ENCODE measurements around the gene ZNF468. TPM values are rescaled to one million over a fixed set of nuclear protein-coding genes. Genes with fewer than 3 reads are reported as not detected.
"Not testable (repeated sequence)": the region's sequence is repeated elsewhere in the genome, so short reads cannot be mapped to it uniquely, and the experiment has no call there.

Gene ZNF468
- polyA plus RNA-seq, 3 donors, result 6.2 to 16.1 (median 10.6) TPM

GRCh38 chr19:52840825-52841465, 16.5 kb downstream of the ZNF468 start:
- H3K27me3 Mint-ChIP-seq (ENCODE audit: low read depth in 3 of 3); H3K4me1 ChIP-seq (ENCODE audit: control insufficient read depth in 1 of 2, insufficient read depth in 2 of 2, low read length in 2 of 2); H3K4me3 Mint-ChIP-seq; H3K27ac ChIP-seq (ENCODE audit: low read depth in 1 of 2, low read length in 2 of 2); intact Hi-C loops (cut with micrococcal nuclease); H3K4me1 Mint-ChIP-seq; H3K4me2 ChIP-seq (replicated peaks; ENCODE audit: extremely low read depth, low read length, poor library complexity, severe bottlenecking); DNase-seq; H3K27me3 ChIP-seq (ENCODE audit: control insufficient read depth in 2 of 2, insufficient read depth in 2 of 2, low read length in 2 of 2); H3K79me2 ChIP-seq (ENCODE audit: insufficient read depth, low read length); H3K9ac ChIP-seq (ENCODE audit: insufficient read depth, low read length, poor library complexity, severe bottlenecking); H4K20me1 ChIP-seq (ENCODE audit: insufficient read depth, low read length); H2AFZ ChIP-seq (ENCODE audit: insufficient read depth, low read depth, low read length, poor library complexity, severe bottlenecking): not testable (repeated sequence)
- H3K27ac Mint-ChIP-seq, result peak overlapping the region in 1 of 7 donors; percentile 33
- peak overlapping the region in 1 of 3 experiments; percentile 12 for H3K4me3 ChIP-seq (replicated peaks in 1 of 3; ENCODE audit: low read depth in 2 of 3, low read length in 3 of 3)
- peaks cover 50 to 78% of the 10 kb centered on the region in 2 donors for H3K36me3 ChIP-seq (replicated peaks in 1 of 2; ENCODE audit: control insufficient read depth in 1 of 2, insufficient read depth in 2 of 2, low read length in 2 of 2)
- H3K9me3 ChIP-seq (replicated peaks in 1 of 2; ENCODE audit: control insufficient read depth in 1 of 2, insufficient read depth in 1 of 2, low read length in 2 of 2), result peaks cover 69 to 99% of the 10 kb centered on the region in 2 donors
- 80% methylated on average over 1 of the region's 10 CpGs for WGBS (ENCODE audit: insufficient coverage)
- peaks cover 67 to 96% (median 92%) of the 10 kb centered on the region in 7 donors for H3K9me3 Mint-ChIP-seq
- peaks cover 63 to 70% of the 10 kb centered on the region in 2 donors for H3K36me3 Mint-ChIP-seq

GRCh38 chr19:52834289-52834688, 23.1 kb downstream of the ZNF468 start:
- H3K27ac ChIP-seq (ENCODE audit: low read depth in 1 of 2, low read length in 2 of 2); H3K27me3 Mint-ChIP-seq (ENCODE audit: low read depth in 3 of 3); H3K4me1 ChIP-seq (ENCODE audit: control insufficient read depth in 1 of 2, insufficient read depth in 2 of 2, low read length in 2 of 2); H3K27me3 ChIP-seq (ENCODE audit: control insufficient read depth in 2 of 2, insufficient read depth in 2 of 2, low read length in 2 of 2); H3K4me3 ChIP-seq (replicated peaks in 1 of 3; ENCODE audit: low read depth in 2 of 3, low read length in 3 of 3); DNase-seq; H4K20me1 ChIP-seq (ENCODE audit: insufficient read depth, low read length); intact Hi-C loops (cut with micrococcal nuclease); H3K4me3 Mint-ChIP-seq; H3K79me2 ChIP-seq (ENCODE audit: insufficient read depth, low read length); H3K27ac Mint-ChIP-seq; H3K9ac ChIP-seq (ENCODE audit: insufficient read depth, low read length, poor library complexity, severe bottlenecking); H3K4me2 ChIP-seq (replicated peaks; ENCODE audit: extremely low read depth, low read length, poor library complexity, severe bottlenecking); H2AFZ ChIP-seq (ENCODE audit: insufficient read depth, low read depth, low read length, poor library complexity, severe bottlenecking); H3K4me1 Mint-ChIP-seq: not testable (repeated sequence)
- WGBS (ENCODE audit: insufficient coverage), result no CpG with 5 or more reads among the region's 1 CpG
- peaks cover 82 to 90% of the 10 kb centered on the region in 2 donors for H3K9me3 ChIP-seq (replicated peaks in 1 of 2; ENCODE audit: control insufficient read depth in 1 of 2, insufficient read depth in 1 of 2, low read length in 2 of 2)
- H3K36me3 ChIP-seq (replicated peaks in 1 of 2; ENCODE audit: control insufficient read depth in 1 of 2, insufficient read depth in 2 of 2, low read length in 2 of 2), result peaks cover 0 to 12% of the 10 kb centered on the region in 2 donors
- Mint-ChIP-seq H3K36me3 (peaks cover 6 to 12% of the 10 kb centered on the region in 2 donors), H3K9me3 (peaks cover 57 to 95% (median 86%) of the 10 kb centered on the region in 7 donors)

- H3K27ac ChIP-seq (ENCODE audit: low read depth in 1 of 2, low read length in 2 of 2); H3K4me3 ChIP-seq (replicated peaks in 1 of 3; ENCODE audit: low read depth in 2 of 3, low read length in 3 of 3); H3K27me3 Mint-ChIP-seq (ENCODE audit: low read depth in 3 of 3); H3K4me1 ChIP-seq (ENCODE audit: control insufficient read depth in 1 of 2, insufficient read depth in 2 of 2, low read length in 2 of 2); H3K79me2 ChIP-seq (ENCODE audit: insufficient read depth, low read length); H2AFZ ChIP-seq (ENCODE audit: insufficient read depth, low read depth, low read length, poor library complexity, severe bottlenecking); intact Hi-C loops (cut with micrococcal nuclease); H3K9ac ChIP-seq (ENCODE audit: insufficient read depth, low read length, poor library complexity, severe bottlenecking); H3K36me3 ChIP-seq (replicated peaks in 1 of 2; ENCODE audit: control insufficient read depth in 1 of 2, insufficient read depth in 2 of 2, low read length in 2 of 2); H3K36me3 Mint-ChIP-seq; H4K20me1 ChIP-seq (ENCODE audit: insufficient read depth, low read length); DNase-seq; H3K4me3 Mint-ChIP-seq; H3K27me3 ChIP-seq (ENCODE audit: control insufficient read depth in 2 of 2, insufficient read depth in 2 of 2, low read length in 2 of 2); H3K4me2 ChIP-seq (replicated peaks; ENCODE audit: extremely low read depth, low read length, poor library complexity, severe bottlenecking); H3K4me1 Mint-ChIP-seq; H3K27ac Mint-ChIP-seq: not testable (repeated sequence)
- H3K9me3 Mint-ChIP-seq, result peaks cover 53 to 94% (median 84%) of the 10 kb centered on the region in 7 donors
- WGBS (ENCODE audit: insufficient coverage), result 50% methylated on average over 2 of the region's 5 CpGs
- peaks cover 80 to 83% of the 10 kb centered on the region in 2 donors for H3K9me3 ChIP-seq (replicated peaks in 1 of 2; ENCODE audit: control insufficient read depth in 1 of 2, insufficient read depth in 1 of 2, low read length in 2 of 2)
These were observed 23.9 kb downstream of the ZNF468 start for GRCh38 chr19:52833541-52833940.

- H3K9me3 Mint-ChIP-seq, result peaks cover 39 to 92% (median 89%) of the 10 kb centered on the region in 7 donors
- H3K4me1 ChIP-seq (ENCODE audit: control insufficient read depth in 1 of 2, insufficient read depth in 2 of 2, low read length in 2 of 2); H3K4me2 ChIP-seq (replicated peaks; ENCODE audit: extremely low read depth, low read length, poor library complexity, severe bottlenecking); DNase-seq; intact Hi-C loops (cut with micrococcal nuclease); H3K4me3 Mint-ChIP-seq; H3K4me1 Mint-ChIP-seq; H3K27me3 ChIP-seq (ENCODE audit: control insufficient read depth in 2 of 2, insufficient read depth in 2 of 2, low read length in 2 of 2); H3K79me2 ChIP-seq (ENCODE audit: insufficient read depth, low read length); H3K36me3 Mint-ChIP-seq; H3K27ac ChIP-seq (ENCODE audit: low read depth in 1 of 2, low read length in 2 of 2); H3K27ac Mint-ChIP-seq; H4K20me1 ChIP-seq (ENCODE audit: insufficient read depth, low read length); H3K36me3 ChIP-seq (replicated peaks in 1 of 2; ENCODE audit: control insufficient read depth in 1 of 2, insufficient read depth in 2 of 2, low read length in 2 of 2); H3K27me3 Mint-ChIP-seq (ENCODE audit: low read depth in 3 of 3); H2AFZ ChIP-seq (ENCODE audit: insufficient read depth, low read depth, low read length, poor library complexity, severe bottlenecking); H3K9ac ChIP-seq (ENCODE audit: insufficient read depth, low read length, poor library complexity, severe bottlenecking); H3K4me3 ChIP-seq (replicated peaks in 1 of 3; ENCODE audit: low read depth in 2 of 3, low read length in 3 of 3): not testable (repeated sequence)
- 100% methylated on average over 1 of the region's 7 CpGs for WGBS (ENCODE audit: insufficient coverage)
- H3K9me3 ChIP-seq (replicated peaks in 1 of 2; ENCODE audit: control insufficient read depth in 1 of 2, insufficient read depth in 1 of 2, low read length in 2 of 2), result peaks cover 84 to 89% of the 10 kb centered on the region in 2 donors
These were observed 27.6 kb downstream of the ZNF468 start for GRCh38 chr19:52829866-52830265.
